Vagina (tissue), 2 donors: ENCODE data around the gene MID1IP1. TPM values are rescaled to one million over a fixed set of nuclear protein-coding genes. Genes with fewer than 3 reads are reported as not detected.

Source experiments
- DNase-seq, 2 donors: peaks; one replicate each; pipeline ENCODE4 v3.0.0-alpha.2; 2017; ENCODE audit errors: extremely low spot score in 2 of 2
- H3K27ac ChIP-seq: fragments of 200-600 bp; sonication (generic); one replicate; pipeline ENCODE4 v1.5.1; 2019
- H3K27me3 ChIP-seq: fragments of 200-600 bp; sonication (generic); one replicate; pipeline ENCODE4 v1.5.1; 2019
- H3K36me3 ChIP-seq, 2 donors: fragments of 200-600 bp; sonication (generic); one replicate each; pipeline ENCODE4 v1.5.1; 2017 to 2019
- H3K4me1 ChIP-seq: fragments of 200-600 bp; sonication (generic); one replicate; pipeline ENCODE4 v1.5.1; 2019
- H3K4me3 ChIP-seq, 2 donors: fragments of 200-600 bp; sonication (generic); 1 replicate in 1 of 2; 2 replicates in 1 of 2; pipeline ENCODE4 v1.5.1; 2016 to 2019
- H3K9me3 ChIP-seq: fragments of 200-600 bp; sonication (generic); one replicate; pipeline ENCODE4 v1.5.1; 2019
- CTCF ChIP-seq, 3 experiments: fragments of 450-650 bp in 2 of 3; fragments of 200-600 bp in 1 of 3; sonication (generic) in 1 of 3; IDR thresholded peaks; one replicate each; pipeline ENCODE4 v1.5.1; 2017 to 2019; ENCODE audit warnings: antibody characterized with exemption in 3 of 3, mild to moderate bottlenecking in 2 of 3, moderate library complexity in 2 of 3
- POLR2A ChIP-seq, 2 donors: fragments of 450-650 bp; IDR thresholded peaks; one replicate each; pipeline ENCODE4 v1.6.1; 2017; ENCODE audit warnings: antibody characterized with exemption in 2 of 2, mild to moderate bottlenecking in 2 of 2, moderate library complexity in 2 of 2
- POLR2AphosphoS5 ChIP-seq, 2 donors: sonication (generic); formaldehyde crosslinking; IDR thresholded peaks; one replicate each; pipeline ENCODE4 v1.9.0; 2017; ENCODE audit warnings: antibody characterized with exemption in 2 of 2, mild to moderate bottlenecking in 2 of 2, low read depth in 1 of 2; ENCODE audit not compliant: insufficient read depth in 1 of 2
- intact Hi-C: fragments of 100-400 bp; cut with DNase I; formaldehyde crosslinking; loops from one replicate; pipeline ENCODE4 v1.15.1; 2023
- total RNA-seq: library from RNA; depleted of rRNA; stranded (reverse); fragments of >200 nt; gene quantifications from one replicate; pipeline ENCODE4 v1.2.3, GENCODE V29; 2016

MID1IP1 gene
- total RNA-seq, 1 donor from 2014 or later, result 48.9 TPM

DNA sequence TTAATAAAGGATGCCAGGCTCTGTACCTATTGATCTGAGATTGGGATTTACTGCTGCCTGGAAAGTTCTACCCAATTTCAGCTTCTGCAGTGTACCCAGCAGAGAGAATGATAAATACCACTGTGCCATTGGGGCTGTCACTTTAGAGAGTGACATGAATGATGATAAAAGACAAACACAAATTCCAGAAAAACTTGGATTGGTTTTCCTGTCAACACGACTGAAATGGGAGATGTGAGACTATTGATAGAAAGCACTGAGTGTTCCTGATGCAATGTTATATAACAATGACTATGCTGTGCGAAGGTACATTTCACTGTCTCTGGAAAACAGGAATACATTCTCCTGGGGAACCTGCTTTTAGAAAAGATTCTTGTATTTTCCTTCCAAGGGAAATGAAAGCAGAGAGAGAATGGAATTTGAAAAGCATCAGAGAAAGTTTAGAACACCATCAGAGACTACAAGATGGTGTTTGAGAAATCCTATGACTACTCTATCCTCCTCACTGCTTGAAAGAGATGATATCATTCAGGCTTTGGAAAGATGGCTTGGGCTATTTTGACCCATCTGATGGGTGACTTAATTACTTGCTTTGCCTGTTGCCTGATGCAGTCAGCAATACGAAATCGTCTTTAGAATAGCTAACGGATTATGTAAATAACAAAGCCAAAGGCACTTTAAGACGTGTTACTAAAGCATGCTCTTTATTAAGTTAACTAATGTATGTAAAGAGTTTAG, 49.7 kb downstream of the MID1IP1 start:
- Histone ChIP-seq H3K9me3 (no peaks in the 10 kb centered on the region), H3K4me3 (no peak overlapping the region), H3K27ac (no peak overlapping the region), H3K27me3 (no peaks in the 10 kb centered on the region), H3K36me3 (no peaks in the 10 kb centered on the region), H3K4me1 (no peaks in the 10 kb centered on the region)
- no peak for DNase-seq
- intact Hi-C loops, result no loop called here
- TF ChIP-seq CTCF (IDR thresholded peaks at IDR 0.05) (no peak), POLR2A (IDR thresholded peaks at IDR 0.05) (no peak), POLR2AphosphoS5 (IDR thresholded peaks at IDR 0.05; ENCODE audit: insufficient read depth in 1 of 2, low read depth in 1 of 2) (no peak)

DNA sequence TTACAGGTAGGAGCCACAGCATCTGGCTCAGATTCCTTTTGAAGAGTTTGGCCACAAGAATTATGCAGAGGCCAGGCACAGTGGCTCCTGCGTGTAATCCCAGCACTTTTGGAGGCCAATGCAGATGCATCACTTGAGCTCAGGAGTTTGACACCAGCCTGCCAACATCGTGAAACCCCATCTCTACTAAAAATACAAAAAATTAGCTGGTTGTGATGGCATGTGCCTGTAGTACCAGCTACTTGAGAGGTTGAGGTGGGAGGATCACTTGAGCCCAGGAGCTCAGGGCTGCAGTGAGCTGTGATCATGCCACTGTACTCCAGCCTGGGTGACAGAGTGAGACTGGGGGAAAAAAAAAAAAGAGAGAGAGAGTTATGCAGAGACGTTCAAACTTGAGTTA, 53.0 kb downstream of the MID1IP1 start:
- intact Hi-C loops, result no loop called here
- H3K27me3 ChIP-seq, result no peaks in the 10 kb centered on the region
- TF ChIP-seq POLR2A (IDR thresholded peaks at IDR 0.05) (no peak), POLR2AphosphoS5 (IDR thresholded peaks at IDR 0.05; ENCODE audit: insufficient read depth in 1 of 2, low read depth in 1 of 2) (no peak), CTCF (IDR thresholded peaks at IDR 0.05) (no peak)
- no peak overlapping the region for H3K27ac ChIP-seq
- no peak for DNase-seq
- no peak overlapping the region for H3K4me3 ChIP-seq
- no peaks in the 10 kb centered on the region for H3K36me3 ChIP-seq
- H3K9me3 ChIP-seq, result no peaks in the 10 kb centered on the region
- H3K4me1 ChIP-seq, result no peaks in the 10 kb centered on the region

Other genes with a start within 250 kb of the MID1IP1 start
- 38.5 TPM for gene TSPAN7, start 239.9 kb upstream of the MID1IP1 start, total RNA-seq